Activated CD4-positive, alpha-beta T cell treated with anti-CD3 and anti-CD28 coated beads for 36 hours (primary cell): ENCODE results near the gene INF2. TPM values are rescaled to one million over a fixed set of nuclear protein-coding genes. Genes with fewer than 3 reads are reported as not detected.

ENCODE experiments used
- ATAC-seq: fragments of 200-7000 bp; cut with Tn5 transposase; one replicate; pipeline ENCODE4 v1.10.0; 2021; ENCODE audit warnings: mild to moderate bottlenecking, moderate library complexity
- CTCF ChIA-PET: fragments of 350-600 bp; sonication (Branson Sonifier 250); formaldehyde crosslinking; loops from one replicate; lab custom pipeline; 2021; ENCODE audit warnings: antibody characterized with exemption; lab: Charles Lee
- POLR2A ChIA-PET: fragments of 350-600 bp; sonication (Branson Sonifier 250); formaldehyde crosslinking; loops from one replicate; lab custom pipeline; 2021; ENCODE audit warnings: antibody characterized with exemption, inconsistent platforms; lab: Charles Lee
- DNase-seq: peaks from one replicate; pipeline ENCODE4 v3.0.0-alpha.2; 2020
- H3K27ac Mint-ChIP-seq: one replicate; pipeline ENCODE4 v1.8.0; 2021; ENCODE audit warnings: mixed read lengths
- H3K27me3 Mint-ChIP-seq: one replicate; pipeline ENCODE4 v1.8.0; 2021; ENCODE audit warnings: mixed read lengths
- H3K36me3 Mint-ChIP-seq: one replicate; pipeline ENCODE4 v1.8.0; 2021; ENCODE audit warnings: low read depth, mixed read lengths
- H3K4me1 Mint-ChIP-seq: one replicate; pipeline ENCODE4 v1.8.0; 2021; ENCODE audit warnings: mixed read lengths
- H3K4me3 Mint-ChIP-seq: one replicate; pipeline ENCODE4 v1.8.0; 2021; ENCODE audit warnings: mild to moderate bottlenecking, moderate library complexity, mixed read lengths
- H3K9me3 Mint-ChIP-seq: one replicate; pipeline ENCODE4 v1.8.0; 2021; ENCODE audit warnings: low read depth, mixed read lengths
- intact Hi-C, 2 experiments: fragments of 100-400 bp; cut with DNase I in 1 of 2; cut with micrococcal nuclease in 1 of 2; formaldehyde crosslinking; loops; one replicate each; pipeline versions ENCODE4 v1.14.2 to v1.15.1; 2022 to 2024; cut with DNase I, micrococcal nuclease
- total RNA-seq, 2 experiments: library from RNA; stranded (reverse); gene quantifications; one replicate each; pipeline ENCODE4 v1.2.3, GENCODE V29; 2021

Gene INF2
- total RNA-seq, 2 experiments from 2014 or later = 60.8 to 66.0 TPM

GRCh38 chr14:104707608-104708595 lies 18.5 kb downstream of the INF2 start:
- DNase-seq (no peak), ATAC-seq (no peak)
- Mint-ChIP-seq H3K27me3 (no peaks in the 10 kb centered on the region), H3K4me3 (no peak overlapping the region), H3K4me1 (peaks cover 2% of the 10 kb centered on the region), H3K27ac (no peak overlapping the region), H3K36me3 (peaks cover 14% of the 10 kb centered on the region), H3K9me3 (no peaks in the 10 kb centered on the region)
- CTCF ChIA-PET = interaction anchor here (1.2 kb wide), 1 partner anchor 17 kb away, joined by 6 read pairs; no protein-coding TSS in a partner anchor
- intact Hi-C loops = loop anchor here (1.0 kb wide), 2 partner anchors 43 to 58 kb away; no protein-coding TSS in a partner anchor
- POLR2A ChIA-PET = no interaction called here

GRCh38 chr14:104708606-104709268 lies 19.3 kb downstream of the INF2 start:
- H3K27me3 Mint-ChIP-seq = no peaks in the 10 kb centered on the region
- CTCF ChIA-PET = interaction anchor here (0.5 to 1.2 kb wide), 4 partner anchors 15 to 61 kb away, joined by 3 to 6 read pairs (median 3); partner anchors contain the start of gene ADSS1
- peak; percentile 85 for DNase-seq
- peaks cover 10% of the 10 kb centered on the region for H3K36me3 Mint-ChIP-seq
- H3K4me1 Mint-ChIP-seq = peaks cover 2% of the 10 kb centered on the region
- no peak overlapping the region for H3K27ac Mint-ChIP-seq
- H3K9me3 Mint-ChIP-seq = no peaks in the 10 kb centered on the region
- POLR2A ChIA-PET = no interaction called here
- H3K4me3 Mint-ChIP-seq = no peak overlapping the region
- intact Hi-C loops = loop anchor here (1.0 kb wide), 2 partner anchors 43 to 58 kb away; no protein-coding TSS in a partner anchor
- ATAC-seq = peak; percentile 91

GRCh38 chr14:104709387-104710039 lies 20.1 kb downstream of the INF2 start:
- CTCF ChIA-PET = interaction anchor here (0.5 to 1.2 kb wide), 4 partner anchors 14 to 61 kb away, joined by 3 to 6 read pairs (median 3); partner anchors contain the start of gene ADSS1
- Mint-ChIP-seq H3K27ac (no peak overlapping the region), H3K4me3 (no peak overlapping the region), H3K4me1 (peaks cover 2% of the 10 kb centered on the region), H3K36me3 (peaks cover 9% of the 10 kb centered on the region), H3K27me3 (no peaks in the 10 kb centered on the region), H3K9me3 (no peaks in the 10 kb centered on the region)
- ATAC-seq (no peak), DNase-seq (no peak)
- intact Hi-C loops = no loop called here
- POLR2A ChIA-PET = no interaction called here

GRCh38 chr14:104710071-104710735 lies 20.8 kb downstream of the INF2 start:
- CTCF ChIA-PET = no interaction called here
- DNase-seq (no peak), ATAC-seq (no peak)
- H3K9me3 Mint-ChIP-seq = no peaks in the 10 kb centered on the region
- no peak overlapping the region for H3K27ac Mint-ChIP-seq
- H3K4me3 Mint-ChIP-seq = no peak overlapping the region
- H3K36me3 Mint-ChIP-seq = peaks cover 9% of the 10 kb centered on the region
- no peaks in the 10 kb centered on the region for H3K27me3 Mint-ChIP-seq
- peaks cover 2% of the 10 kb centered on the region for H3K4me1 Mint-ChIP-seq
- POLR2A ChIA-PET = no interaction called here
- intact Hi-C loops = no loop called here

- no peak overlapping the region for H3K4me3 Mint-ChIP-seq
- POLR2A ChIA-PET = no interaction called here
- no peaks in the 10 kb centered on the region for H3K9me3 Mint-ChIP-seq
- intact Hi-C loops = no loop called here
- no peak overlapping the region for H3K27ac Mint-ChIP-seq
- CTCF ChIA-PET = no interaction called here
- DNase-seq (no peak), ATAC-seq (no peak)
- H3K27me3 Mint-ChIP-seq = no peaks in the 10 kb centered on the region
- H3K36me3 Mint-ChIP-seq = peaks cover 9% of the 10 kb centered on the region
- H3K4me1 Mint-ChIP-seq = peaks cover 2% of the 10 kb centered on the region
Observed at GRCh38 chr14:104712881-104713734, 23.7 kb downstream of the INF2 start.

GRCh38 chr14:104714066-104714465 lies 24.6 kb downstream of the INF2 start:
- Mint-ChIP-seq H3K4me1 (no peaks in the 10 kb centered on the region), H3K36me3 (peaks cover 6% of the 10 kb centered on the region), H3K27ac (no peak overlapping the region), H3K9me3 (no peaks in the 10 kb centered on the region), H3K27me3 (no peaks in the 10 kb centered on the region), H3K4me3 (no peak overlapping the region)
- ChIA-PET CTCF (no interaction called here), POLR2A (no interaction called here)
- ATAC-seq = no peak
- no peak for DNase-seq
- intact Hi-C loops = no loop called here

GRCh38 chr14:104714681-104715080 lies 25.3 kb downstream of the INF2 start:
- H3K27me3 Mint-ChIP-seq = no peaks in the 10 kb centered on the region
- POLR2A ChIA-PET = no interaction called here
- DNase-seq (no peak), ATAC-seq (no peak)
- intact Hi-C loops = no loop called here
- peaks cover 7% of the 10 kb centered on the region for H3K36me3 Mint-ChIP-seq
- H3K4me1 Mint-ChIP-seq = no peaks in the 10 kb centered on the region
- no peak overlapping the region for H3K27ac Mint-ChIP-seq
- no peaks in the 10 kb centered on the region for H3K9me3 Mint-ChIP-seq
- no peak overlapping the region for H3K4me3 Mint-ChIP-seq
- CTCF ChIA-PET = no interaction called here

- intact Hi-C loops = no loop called here
- CTCF ChIA-PET = no interaction called here
- no peak overlapping the region for H3K27ac Mint-ChIP-seq
- DNase-seq (no peak), ATAC-seq (no peak)
- H3K4me1 Mint-ChIP-seq = no peaks in the 10 kb centered on the region
- peaks cover 8% of the 10 kb centered on the region for H3K36me3 Mint-ChIP-seq
- H3K9me3 Mint-ChIP-seq = no peaks in the 10 kb centered on the region
- no peak overlapping the region for H3K4me3 Mint-ChIP-seq
- no peaks in the 10 kb centered on the region for H3K27me3 Mint-ChIP-seq
- POLR2A ChIA-PET = no interaction called here
Observed at GRCh38 chr14:104715416-104715815, 26.0 kb downstream of the INF2 start.

GRCh38 chr14:104715871-104716270 lies 26.5 kb downstream of the INF2 start:
- ChIA-PET POLR2A (no interaction called here), CTCF (no interaction called here)
- intact Hi-C loops = no loop called here
- H3K4me3 Mint-ChIP-seq = no peak overlapping the region
- H3K27ac Mint-ChIP-seq = no peak overlapping the region
- no peaks in the 10 kb centered on the region for H3K9me3 Mint-ChIP-seq
- no peaks in the 10 kb centered on the region for H3K27me3 Mint-ChIP-seq
- H3K4me1 Mint-ChIP-seq = no peaks in the 10 kb centered on the region
- H3K36me3 Mint-ChIP-seq = peaks cover 7% of the 10 kb centered on the region
- DNase-seq (no peak), ATAC-seq (no peak)

GRCh38 chr14:104717137-104717536 lies 27.7 kb downstream of the INF2 start:
- no peaks in the 10 kb centered on the region for H3K9me3 Mint-ChIP-seq
- H3K4me1 Mint-ChIP-seq = no peaks in the 10 kb centered on the region
- POLR2A ChIA-PET = no interaction called here
- ATAC-seq (no peak), DNase-seq (no peak)
- no peak overlapping the region for H3K4me3 Mint-ChIP-seq
- H3K27me3 Mint-ChIP-seq = no peaks in the 10 kb centered on the region
- intact Hi-C loops = no loop called here
- CTCF ChIA-PET = no interaction called here
- H3K27ac Mint-ChIP-seq = no peak overlapping the region
- H3K36me3 Mint-ChIP-seq = peaks cover 7% of the 10 kb centered on the region
